Stimulated activated memory B cell treated with anti-CD40 and anti-IgM and Interleukin-4, amounts not matched to agents 10 μg/mL and 1 μg/mL and 100 μg/mL, for 72 hours (primary cell): ENCODE results near the gene ANKMY2.

Source experiments
- ATAC-seq: fragments of 150-1000 bp; cut with Tn5 transposase; 2 replicates; pipeline ENCODE4 v1.10.0; 2021
- H3K27ac Mint-ChIP-seq: one replicate; pipeline ENCODE4 v1.8.0; 2022; ENCODE audit warnings: mild to moderate bottlenecking, mixed read lengths
- H3K27me3 Mint-ChIP-seq: one replicate; pipeline ENCODE4 v1.8.0; 2022; ENCODE audit warnings: mixed read lengths
- H3K36me3 Mint-ChIP-seq: one replicate; pipeline ENCODE4 v1.8.0; 2022; ENCODE audit warnings: mixed read lengths
- H3K4me1 Mint-ChIP-seq: one replicate; pipeline ENCODE4 v1.8.0; 2022; ENCODE audit warnings: mixed read lengths
- H3K4me3 Mint-ChIP-seq: one replicate; pipeline ENCODE4 v1.8.0; 2022; ENCODE audit warnings: mild to moderate bottlenecking, moderate library complexity, mixed read lengths
- H3K9me3 Mint-ChIP-seq: one replicate; pipeline ENCODE4 v1.8.0; 2022; ENCODE audit warnings: mixed read lengths

ANKMY2 gene

DNA sequence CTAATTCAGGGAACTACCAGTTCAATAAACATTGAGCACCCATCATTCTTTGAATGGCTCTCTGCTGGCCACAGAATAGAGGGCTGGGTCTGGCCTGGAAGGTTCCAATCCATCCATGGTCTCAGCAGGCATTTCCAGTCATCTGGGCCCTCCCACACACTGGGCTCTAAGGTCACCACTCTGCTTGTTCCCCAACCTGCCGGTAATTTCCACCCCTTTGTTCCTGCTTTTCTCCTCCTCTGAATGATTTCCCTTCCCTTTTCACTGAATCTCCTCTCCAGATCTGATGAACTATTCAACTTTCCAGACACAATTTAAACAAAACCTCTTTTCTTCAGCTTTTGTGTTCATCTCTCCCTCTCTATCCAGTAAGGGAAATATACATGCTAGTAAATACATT lies 3.0 kb upstream of the ANKMY2 start:
- peak overlapping the region; percentile 8 for H3K4me3 Mint-ChIP-seq
- H3K9me3 Mint-ChIP-seq = no peaks in the 10 kb centered on the region
- no peak for ATAC-seq
- H3K36me3 Mint-ChIP-seq = peaks cover 6% of the 10 kb centered on the region
- H3K4me1 Mint-ChIP-seq = peaks cover 62% of the 10 kb centered on the region
- peak overlapping the region; percentile 5 for H3K27ac Mint-ChIP-seq
- no peaks in the 10 kb centered on the region for H3K27me3 Mint-ChIP-seq

DNA sequence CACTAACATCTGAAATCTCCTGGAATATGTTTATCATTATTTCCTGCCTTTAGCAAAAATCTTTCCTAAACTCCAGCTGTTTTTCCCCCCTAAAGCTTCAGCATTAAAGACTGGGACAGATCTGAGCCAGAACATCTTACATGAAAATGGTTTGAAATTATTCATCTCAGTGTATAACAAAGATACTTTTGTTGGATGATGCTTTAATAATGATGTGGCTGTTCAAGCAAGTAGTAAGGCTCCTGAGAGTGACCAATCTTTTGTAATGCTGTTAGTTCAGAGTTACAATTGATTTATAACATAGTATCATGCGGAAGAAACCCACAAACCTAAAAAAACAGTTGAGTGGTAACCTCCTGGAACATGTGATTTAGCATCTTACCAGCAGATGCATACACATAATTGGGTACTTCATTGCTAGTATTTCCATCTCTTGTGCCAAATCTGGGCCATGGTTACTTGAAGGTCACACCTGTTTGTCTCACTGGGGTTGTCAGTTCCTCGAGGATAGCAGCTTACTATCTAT lies 1.9 kb upstream of the ANKMY2 start:
- H3K27me3 Mint-ChIP-seq = no peaks in the 10 kb centered on the region
- no peak for ATAC-seq
- H3K4me1 Mint-ChIP-seq = peaks cover 61% of the 10 kb centered on the region
- H3K9me3 Mint-ChIP-seq = no peaks in the 10 kb centered on the region
- peak overlapping the region; percentile 97 for H3K4me3 Mint-ChIP-seq
- no peaks in the 10 kb centered on the region for H3K36me3 Mint-ChIP-seq
- peak overlapping the region; percentile 98 for H3K27ac Mint-ChIP-seq

DNA sequence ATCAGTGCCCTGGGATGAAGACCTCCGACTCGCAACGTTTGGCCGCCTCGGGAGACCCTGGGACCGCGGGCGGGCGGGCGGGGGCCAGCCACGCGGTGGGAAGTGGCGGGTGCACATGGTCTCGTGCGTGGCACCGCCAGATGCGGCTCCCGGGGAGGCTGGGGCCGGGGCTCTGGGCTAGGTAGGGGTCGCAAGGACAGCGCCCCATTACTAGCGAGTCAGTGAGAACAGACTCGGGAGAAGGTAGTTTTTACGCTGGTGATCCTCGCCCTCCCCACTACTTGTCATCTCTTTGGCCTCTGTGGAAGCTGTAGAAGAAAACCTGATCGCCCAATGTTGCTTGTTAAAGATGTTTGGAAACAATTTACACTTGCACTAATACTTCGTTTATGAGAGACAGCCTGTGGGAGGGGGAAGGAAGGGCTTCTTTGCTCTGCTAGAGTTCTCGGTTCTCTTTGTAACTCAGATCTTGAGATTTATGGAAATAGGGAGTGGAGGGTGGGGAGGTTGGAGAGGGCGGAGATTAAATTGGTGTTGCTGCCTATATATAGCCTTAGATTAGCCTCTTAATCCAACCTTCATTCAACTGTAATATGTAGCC lies 1.0 kb upstream of the ANKMY2 start:
- ATAC-seq = peak; percentile 35
- Mint-ChIP-seq H3K4me1 (peaks cover 55% of the 10 kb centered on the region), H3K36me3 (no peaks in the 10 kb centered on the region)

GRCh38 chr7:16644636-16645592 lies 640 bp downstream of the ANKMY2 start:
- no peaks in the 10 kb centered on the region for H3K9me3 Mint-ChIP-seq
- H3K4me3 Mint-ChIP-seq = peak overlapping the region; percentile 97
- peak overlapping the region; percentile 98 for H3K27ac Mint-ChIP-seq
- ATAC-seq = peak; percentile 21
- no peaks in the 10 kb centered on the region for H3K27me3 Mint-ChIP-seq
- no peaks in the 10 kb centered on the region for H3K36me3 Mint-ChIP-seq
- peaks cover 49% of the 10 kb centered on the region for H3K4me1 Mint-ChIP-seq

More for the DNA sequence above, 1.0 kb upstream of the ANKMY2 start:
- Mint-ChIP-seq H3K9me3 (no peaks in the 10 kb centered on the region), H3K4me3 (peak overlapping the region; percentile 97), H3K27ac (peak overlapping the region; percentile 98), H3K27me3 (no peaks in the 10 kb centered on the region)

- no peak for ATAC-seq
- no peaks in the 10 kb centered on the region for H3K9me3 Mint-ChIP-seq
- peak overlapping the region; percentile 97 for H3K4me3 Mint-ChIP-seq
- peaks cover 47% of the 10 kb centered on the region for H3K4me1 Mint-ChIP-seq
- peak overlapping the region; percentile 98 for H3K27ac Mint-ChIP-seq
- no peaks in the 10 kb centered on the region for H3K27me3 Mint-ChIP-seq
- H3K36me3 Mint-ChIP-seq = peaks cover under 1% of the 10 kb centered on the region
These were observed 1.4 kb downstream of the ANKMY2 start for GRCh38 chr7:16644157-16644556.

- H3K4me1 Mint-ChIP-seq = peaks cover 9% of the 10 kb centered on the region
- H3K36me3 Mint-ChIP-seq = peaks cover 29% of the 10 kb centered on the region
- no peaks in the 10 kb centered on the region for H3K9me3 Mint-ChIP-seq
- H3K4me3 Mint-ChIP-seq = no peak overlapping the region
- no peak for ATAC-seq
- no peaks in the 10 kb centered on the region for H3K27me3 Mint-ChIP-seq
- no peak overlapping the region for H3K27ac Mint-ChIP-seq
These were observed 7.0 kb downstream of the ANKMY2 start for GRCh38 chr7:16638282-16639280.

- H3K27me3 Mint-ChIP-seq = no peaks in the 10 kb centered on the region
- ATAC-seq = no peak
- no peaks in the 10 kb centered on the region for H3K9me3 Mint-ChIP-seq
- H3K4me3 Mint-ChIP-seq = no peak overlapping the region
- no peaks in the 10 kb centered on the region for H3K4me1 Mint-ChIP-seq
- peaks cover 31% of the 10 kb centered on the region for H3K36me3 Mint-ChIP-seq
- H3K27ac Mint-ChIP-seq = no peak overlapping the region
These were observed 8.2 kb downstream of the ANKMY2 start for GRCh38 chr7:16637379-16637778.

DNA sequence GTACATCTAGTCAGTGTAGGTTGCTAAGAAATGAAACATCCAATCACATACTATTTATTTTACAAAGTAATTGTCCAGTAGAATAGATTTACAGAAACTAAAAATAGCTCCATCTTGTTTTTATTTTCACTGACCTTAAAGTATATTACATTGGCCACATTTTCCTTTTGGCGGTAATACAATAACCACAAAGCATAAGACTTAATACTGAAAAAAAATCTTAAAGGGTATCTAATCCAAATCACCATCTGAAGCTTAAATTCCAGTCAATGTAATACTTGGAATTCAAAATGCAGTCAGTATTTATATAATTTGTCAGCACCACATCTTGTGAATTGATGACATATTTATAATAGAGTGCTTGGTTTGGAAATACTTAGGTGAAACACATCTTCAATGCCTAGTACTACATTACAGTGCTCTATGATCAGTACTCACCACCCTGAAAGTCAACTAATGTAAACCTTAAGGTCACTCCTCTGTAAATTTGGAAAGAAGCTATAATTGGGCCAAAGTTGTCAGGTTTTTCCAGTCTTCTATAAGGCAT lies 8.9 kb downstream of the ANKMY2 start:
- Mint-ChIP-seq H3K4me3 (no peak overlapping the region), H3K36me3 (peaks cover 38% of the 10 kb centered on the region), H3K4me1 (no peaks in the 10 kb centered on the region), H3K9me3 (no peaks in the 10 kb centered on the region), H3K27ac (no peak overlapping the region), H3K27me3 (no peaks in the 10 kb centered on the region)
- ATAC-seq = no peak

DNA sequence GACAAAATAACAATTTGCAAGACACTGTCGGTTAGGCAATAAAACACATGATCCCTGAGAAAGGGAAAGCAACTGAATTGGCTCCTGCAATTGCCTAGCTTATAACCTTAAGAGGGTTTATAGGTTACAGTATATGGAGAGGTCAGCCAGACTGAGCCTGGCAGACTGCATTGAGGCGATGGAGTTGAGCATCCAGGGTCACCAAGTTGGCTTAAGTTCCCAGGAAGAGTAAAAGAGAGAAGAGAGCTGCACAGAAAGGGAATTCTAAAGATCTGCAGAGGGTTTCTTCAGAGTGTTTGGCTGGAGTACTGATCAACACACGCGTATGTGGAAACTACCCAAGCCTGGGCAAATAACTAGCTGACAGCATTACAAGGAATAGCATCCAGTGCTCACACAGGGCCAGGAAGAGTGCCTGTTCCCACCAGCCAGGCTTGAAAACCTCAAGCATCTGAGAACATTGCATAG lies 11.2 kb downstream of the ANKMY2 start:
- no peak for ATAC-seq
- no peak overlapping the region for H3K27ac Mint-ChIP-seq
- no peaks in the 10 kb centered on the region for H3K27me3 Mint-ChIP-seq
- no peaks in the 10 kb centered on the region for H3K4me1 Mint-ChIP-seq
- H3K36me3 Mint-ChIP-seq = peaks cover 44% of the 10 kb centered on the region
- no peaks in the 10 kb centered on the region for H3K9me3 Mint-ChIP-seq
- no peak overlapping the region for H3K4me3 Mint-ChIP-seq

GRCh38 chr7:16630654-16631053 lies 14.9 kb downstream of the ANKMY2 start:
- Mint-ChIP-seq H3K4me1 (no peaks in the 10 kb centered on the region), H3K36me3 (peaks cover 28% of the 10 kb centered on the region)

DNA sequence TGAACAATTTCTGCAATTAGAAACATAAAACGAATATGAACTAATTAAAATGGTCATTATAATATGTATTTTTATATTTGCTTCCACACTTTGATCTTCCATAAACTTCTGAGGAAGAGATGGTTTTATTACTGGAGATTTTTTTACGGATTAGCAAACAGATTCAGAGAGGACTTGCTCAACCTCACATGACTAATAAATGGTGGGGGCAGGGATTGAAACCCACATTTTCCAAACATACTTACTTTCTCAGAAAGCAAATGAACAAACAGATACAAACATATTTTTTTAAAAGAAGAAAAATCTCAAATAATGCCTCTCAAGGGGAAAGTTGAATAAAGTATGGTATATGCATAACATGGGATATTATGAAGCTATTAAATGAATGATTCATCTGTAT lies 18.3 kb downstream of the ANKMY2 start:
- peaks cover 19% of the 10 kb centered on the region for H3K36me3 Mint-ChIP-seq
- no peak overlapping the region for H3K27ac Mint-ChIP-seq

More at GRCh38 chr7:16630654-16631053, 14.9 kb downstream of the ANKMY2 start:
- ATAC-seq = no peak
- Mint-ChIP-seq H3K27me3 (no peaks in the 10 kb centered on the region), H3K9me3 (no peaks in the 10 kb centered on the region), H3K4me3 (no peak overlapping the region), H3K27ac (no peak overlapping the region)

DNA sequence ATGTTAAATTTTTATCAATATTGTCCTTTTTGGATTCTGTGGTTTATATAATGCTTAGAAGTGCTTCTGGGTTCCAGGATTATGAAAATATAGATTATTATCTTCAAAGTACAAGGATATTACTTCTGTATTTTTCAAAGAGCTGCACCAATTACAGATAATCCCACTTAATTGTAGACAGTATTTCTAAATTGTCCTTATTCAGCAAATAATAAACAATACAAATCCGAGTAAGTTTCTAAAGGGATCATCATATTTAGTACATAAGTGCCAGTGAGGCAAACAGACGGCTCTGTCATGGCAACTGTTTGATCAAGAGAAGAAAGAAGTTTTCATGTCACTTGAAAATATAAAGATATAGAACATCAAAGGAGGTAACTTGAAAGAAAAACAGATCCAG lies 19.2 kb downstream of the ANKMY2 start:
- H3K9me3 Mint-ChIP-seq = no peaks in the 10 kb centered on the region
- no peaks in the 10 kb centered on the region for H3K4me1 Mint-ChIP-seq
- H3K4me3 Mint-ChIP-seq = no peak overlapping the region
- peaks cover 21% of the 10 kb centered on the region for H3K36me3 Mint-ChIP-seq
- no peaks in the 10 kb centered on the region for H3K27me3 Mint-ChIP-seq
- no peak overlapping the region for H3K27ac Mint-ChIP-seq
- no peak for ATAC-seq

More for the DNA sequence above, 18.3 kb downstream of the ANKMY2 start:
- Mint-ChIP-seq H3K27me3 (no peaks in the 10 kb centered on the region), H3K4me3 (no peak overlapping the region), H3K4me1 (no peaks in the 10 kb centered on the region), H3K9me3 (no peaks in the 10 kb centered on the region)
- ATAC-seq = no peak

- Mint-ChIP-seq H3K36me3 (peaks cover 50% of the 10 kb centered on the region), H3K27me3 (no peaks in the 10 kb centered on the region), H3K9me3 (no peaks in the 10 kb centered on the region), H3K27ac (peak overlapping the region; percentile 73), H3K4me1 (peaks cover 11% of the 10 kb centered on the region), H3K4me3 (peak overlapping the region; percentile 0)
- ATAC-seq = peak; percentile 94
These were observed 25.6 kb downstream of the ANKMY2 start for GRCh38 chr7:16619979-16620408.

DNA sequence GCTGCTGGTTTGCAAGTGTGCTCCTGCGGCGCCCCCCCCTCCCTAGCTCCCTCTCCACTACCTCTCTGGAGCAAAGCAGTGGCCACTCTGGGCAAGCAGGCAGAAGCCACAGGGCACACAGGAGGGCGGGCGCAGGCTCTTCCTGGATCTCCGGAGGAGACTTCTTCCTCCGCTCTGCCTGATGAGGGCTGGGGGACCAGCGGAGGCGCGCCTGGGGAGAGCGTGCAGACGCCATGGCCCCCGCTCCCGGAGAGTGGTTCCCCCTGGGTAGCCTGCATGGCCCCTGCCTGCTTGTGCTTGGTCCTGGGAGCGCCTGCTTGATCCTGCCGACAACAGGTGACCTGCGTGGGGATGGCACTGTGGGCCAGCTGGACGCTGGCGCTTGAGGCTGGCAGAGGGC lies 29.0 kb downstream of the ANKMY2 start:
- no peak for ATAC-seq
- H3K27me3 Mint-ChIP-seq = no peaks in the 10 kb centered on the region
- no peaks in the 10 kb centered on the region for H3K9me3 Mint-ChIP-seq
- peaks cover 17% of the 10 kb centered on the region for H3K4me1 Mint-ChIP-seq
- H3K4me3 Mint-ChIP-seq = no peak overlapping the region
- no peak overlapping the region for H3K27ac Mint-ChIP-seq
- peaks cover 43% of the 10 kb centered on the region for H3K36me3 Mint-ChIP-seq
